NK-92 (cell line): ENCODE results near the gene ACTN4.

Experiments
- DNase-seq: peaks from one replicate; lab custom pipeline; 2025; ENCODE audit not compliant: unreplicated experiment; lab: John Stamatoyannopoulos, UW

ACTN4 gene

DNA sequence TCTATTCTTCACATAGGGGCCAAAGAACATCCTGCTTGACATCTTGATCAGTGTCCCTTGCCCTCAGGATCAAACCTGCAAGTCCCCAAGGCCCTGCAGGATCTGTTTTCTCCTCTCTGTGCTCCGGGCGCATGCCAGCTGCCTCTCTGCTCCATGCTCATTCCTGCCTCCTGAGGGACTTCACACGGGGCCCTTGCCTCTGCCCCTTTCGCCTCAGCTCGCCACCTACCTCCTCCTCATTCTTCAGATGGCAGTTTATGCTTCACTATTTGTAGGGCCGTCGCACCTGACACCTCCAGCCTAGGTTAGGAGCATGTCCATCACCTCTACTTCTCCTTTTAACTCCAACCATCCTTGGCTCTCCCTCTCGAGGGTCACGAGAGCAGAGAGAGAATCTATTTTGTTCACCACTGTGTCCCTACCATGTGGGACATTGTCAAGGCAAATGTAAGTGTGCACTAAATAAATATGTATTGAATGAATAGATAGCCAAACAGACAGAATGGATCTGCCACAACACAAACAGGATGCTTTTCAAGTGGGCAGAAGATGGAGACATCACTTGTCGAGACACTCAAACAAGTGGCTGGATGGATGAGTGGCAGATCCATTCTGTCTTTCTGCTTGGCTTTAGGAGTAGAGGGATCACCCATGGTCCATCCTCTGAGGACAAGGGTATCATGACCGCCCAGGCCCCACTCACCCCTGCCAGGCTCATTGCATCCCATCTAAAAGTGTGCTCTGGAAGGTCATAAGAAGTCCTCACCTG, 29.6 kb downstream of the ACTN4 start:
- no peak for DNase-seq

DNA sequence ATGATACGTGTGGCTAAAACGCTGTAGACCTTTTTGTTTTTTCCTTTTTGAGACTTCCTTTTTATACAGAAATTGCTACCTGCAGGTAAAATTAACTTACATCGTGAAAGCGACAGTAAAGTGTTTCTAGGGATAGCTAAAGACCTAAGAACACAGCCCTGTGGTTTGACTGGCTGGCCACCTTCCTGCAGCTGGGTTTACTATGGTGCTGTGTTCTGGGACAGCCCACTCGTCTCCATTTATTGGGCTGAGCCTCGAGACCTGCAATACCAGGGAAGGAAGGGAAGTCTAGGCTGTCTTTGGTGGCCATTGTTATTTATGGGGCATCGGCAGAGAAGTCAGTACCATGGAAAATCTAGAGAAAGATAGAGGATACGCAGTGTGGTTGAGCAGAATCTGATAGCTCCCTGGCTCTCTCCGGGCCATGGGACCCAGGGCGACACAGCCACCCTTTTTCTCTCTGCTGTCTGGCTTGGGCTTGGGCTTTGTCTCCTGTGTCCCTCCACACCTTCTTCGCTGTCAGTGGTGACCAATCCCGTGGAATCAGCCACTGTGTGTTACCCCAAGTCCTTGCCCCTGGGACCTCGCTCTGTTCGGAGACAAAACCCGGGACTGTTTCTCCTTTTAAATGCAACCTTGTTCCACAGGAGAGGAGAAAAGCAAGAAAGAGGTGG, 30.9 kb downstream of the ACTN4 start:
- DNase-seq = no peak

DNA sequence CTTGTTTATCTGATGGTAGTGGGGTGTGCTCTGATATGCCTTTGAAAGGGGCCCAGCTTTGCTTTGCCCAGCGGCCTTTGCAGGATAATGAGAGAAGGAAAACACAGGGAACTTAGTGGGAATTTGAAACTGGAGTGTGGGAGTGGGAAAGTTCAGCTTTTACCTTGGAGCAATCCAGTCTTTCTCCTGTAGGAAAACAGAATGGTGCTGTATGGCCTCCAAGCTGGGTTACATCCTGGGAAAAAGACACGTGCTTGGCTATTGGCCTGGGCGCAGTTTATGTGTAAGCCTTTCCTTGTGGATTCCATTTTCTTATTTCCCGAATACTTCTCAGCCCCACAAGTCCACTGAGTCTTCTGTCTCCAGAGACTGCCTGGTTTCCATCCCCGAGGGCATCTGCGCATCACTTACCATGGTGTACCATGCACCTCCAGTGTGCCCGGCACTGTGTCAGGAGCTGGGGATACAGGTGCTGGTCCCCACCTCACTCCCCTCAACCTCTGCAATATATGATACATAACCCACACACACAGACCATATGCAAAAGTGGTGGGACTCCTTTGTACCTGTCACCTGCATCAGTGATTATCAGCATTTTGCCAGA, 31.5 kb downstream of the ACTN4 start:
- DNase-seq = no peak

DNA sequence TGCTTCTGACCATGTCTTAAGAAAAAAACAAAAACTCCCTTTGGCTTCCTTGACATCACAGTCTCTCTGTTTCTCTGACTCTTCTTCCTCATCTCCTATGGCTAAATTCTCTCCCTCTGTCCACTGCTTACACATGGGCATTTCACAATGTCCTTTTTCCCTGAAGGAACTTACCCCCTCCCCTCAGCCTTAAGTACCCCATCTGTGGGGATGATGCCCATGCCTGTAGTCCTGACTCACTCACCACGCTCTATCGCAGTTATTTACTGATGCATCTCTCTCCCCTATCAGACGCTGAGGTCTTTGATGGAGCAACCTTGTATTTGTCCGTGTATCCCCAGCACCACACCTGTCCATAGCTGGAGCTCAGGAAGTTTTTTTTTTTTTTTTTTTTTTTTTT, 32.4 kb downstream of the ACTN4 start:
- DNase-seq = no peak

DNA sequence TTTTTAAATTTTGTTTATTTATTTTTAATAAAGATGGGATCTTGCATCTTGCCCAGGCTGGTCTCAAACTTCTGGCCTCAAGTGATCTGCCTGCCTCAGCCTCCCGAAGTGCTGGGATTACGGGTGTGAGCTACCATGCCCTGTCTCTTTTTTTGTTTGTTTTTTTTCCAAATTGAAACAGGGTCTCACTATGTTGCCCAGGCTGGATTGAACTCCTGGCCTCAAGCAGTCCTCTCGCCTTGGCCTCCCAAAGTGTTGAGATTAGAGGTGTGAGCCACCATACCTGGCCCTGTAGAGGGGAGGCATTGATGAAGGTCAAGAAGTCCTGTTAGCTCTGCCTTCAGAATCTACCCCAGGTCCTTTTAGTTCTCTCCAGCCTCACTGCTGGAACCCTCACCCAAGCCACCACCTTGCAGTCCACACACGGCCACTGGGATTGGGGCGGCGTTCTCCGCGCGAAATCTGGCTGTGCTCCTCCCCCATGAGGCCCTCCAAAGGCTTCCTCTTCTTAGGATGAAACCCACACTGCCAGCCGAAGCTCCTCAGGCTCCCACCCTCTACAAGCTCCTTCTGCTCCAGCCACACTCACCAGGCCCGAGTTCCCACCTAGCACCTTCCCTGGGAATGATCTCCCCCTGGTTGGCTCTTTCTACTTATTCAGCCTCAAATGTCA, 34.9 kb downstream of the ACTN4 start:
- DNase-seq = no peak

DNA sequence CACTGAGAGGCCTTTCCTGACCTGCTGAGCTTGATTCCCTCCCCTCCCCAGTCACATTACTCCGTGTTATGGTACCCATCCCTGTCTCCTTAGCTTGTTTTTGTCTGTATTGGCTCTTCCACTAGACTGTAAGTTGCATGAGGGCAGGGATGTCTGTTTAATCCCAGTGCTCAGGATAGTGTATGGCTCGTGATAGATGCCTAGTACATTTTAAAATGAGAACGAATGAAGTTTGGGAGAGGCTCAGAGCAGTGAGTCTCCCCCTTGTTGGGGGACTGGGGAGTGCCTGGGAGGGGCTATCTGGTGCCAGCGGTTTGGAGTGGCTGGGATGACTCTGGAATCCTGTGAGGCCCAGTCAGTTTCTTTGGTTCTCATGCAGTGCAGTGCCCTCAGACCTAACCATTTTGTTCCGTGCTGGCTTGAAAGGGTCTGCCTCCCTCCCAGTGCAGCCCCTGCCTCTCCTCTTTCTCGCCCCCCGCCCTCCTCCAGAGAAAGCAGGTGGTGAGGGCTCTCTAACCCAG, 35.5 kb downstream of the ACTN4 start:
- DNase-seq = no peak

DNA sequence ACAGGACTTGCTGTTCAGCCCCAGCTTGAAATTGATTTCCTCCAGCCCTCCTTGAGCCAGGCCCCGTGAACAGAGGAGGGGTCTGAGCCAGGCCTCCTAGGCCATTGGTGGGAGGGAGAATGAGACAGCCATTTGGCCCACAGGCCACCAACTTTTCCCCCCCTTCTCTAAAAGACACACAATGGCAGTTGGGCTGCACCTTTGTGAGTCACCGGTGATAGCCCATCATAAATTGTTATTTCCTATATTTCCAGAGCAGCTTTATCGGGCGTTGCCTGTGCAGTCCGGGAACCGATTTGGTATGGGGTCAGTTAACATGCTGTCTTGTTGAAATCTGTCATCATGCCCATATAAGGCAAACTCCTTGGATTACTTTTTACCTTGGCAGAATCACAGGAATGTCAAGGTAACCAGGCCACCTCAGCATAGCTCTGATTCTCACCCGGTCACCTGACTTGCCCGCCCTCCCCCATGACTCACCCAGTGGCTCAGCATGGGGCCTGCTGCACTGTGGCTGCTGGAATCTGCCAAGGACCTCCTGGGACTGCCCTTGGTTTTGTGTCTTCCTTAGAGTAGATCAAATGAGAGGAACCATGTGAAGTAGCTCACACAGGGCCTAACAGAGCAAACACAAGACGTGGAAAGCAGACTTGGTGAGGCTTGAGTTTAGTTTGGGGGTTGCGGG, 36.1 kb downstream of the ACTN4 start:
- DNase-seq = no peak

DNA sequence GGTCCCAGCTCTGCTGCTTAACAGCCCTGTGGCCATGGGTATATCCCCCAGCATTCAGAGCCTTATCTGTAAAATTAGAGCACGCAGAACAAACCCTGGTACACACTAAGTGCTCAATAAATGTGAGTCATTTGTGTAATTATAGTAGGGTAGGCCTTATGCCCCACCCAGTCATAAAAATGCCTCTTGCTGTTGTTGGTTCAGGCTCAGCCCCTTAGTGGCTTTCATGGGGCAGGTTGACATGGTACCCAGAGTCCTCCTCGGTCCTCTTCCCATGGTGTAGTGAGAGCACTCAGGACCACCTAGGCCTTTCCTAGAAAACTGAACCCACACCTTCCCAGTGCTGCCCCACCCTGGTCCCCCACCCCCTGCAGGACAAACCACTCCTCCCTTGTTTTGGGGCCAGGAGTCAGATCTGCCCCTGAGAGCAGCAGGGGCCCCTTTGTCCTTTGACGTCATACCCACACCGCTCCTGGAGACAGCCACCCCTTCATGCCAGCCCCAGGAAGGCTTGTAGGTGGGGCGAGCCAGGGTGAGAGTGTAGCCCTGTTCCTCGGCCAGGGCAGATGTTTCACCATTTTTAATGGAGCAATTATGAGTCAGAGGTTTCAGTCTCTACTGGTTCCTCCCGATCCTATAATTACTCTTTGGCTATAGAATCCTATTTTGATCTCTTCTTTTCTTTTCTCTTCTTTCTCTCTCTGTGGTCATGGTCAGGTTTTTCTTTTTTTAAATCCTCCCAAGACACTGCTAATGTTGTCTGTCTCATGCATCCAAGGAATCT, 36.8 kb downstream of the ACTN4 start:
- DNase-seq = no peak

DNA sequence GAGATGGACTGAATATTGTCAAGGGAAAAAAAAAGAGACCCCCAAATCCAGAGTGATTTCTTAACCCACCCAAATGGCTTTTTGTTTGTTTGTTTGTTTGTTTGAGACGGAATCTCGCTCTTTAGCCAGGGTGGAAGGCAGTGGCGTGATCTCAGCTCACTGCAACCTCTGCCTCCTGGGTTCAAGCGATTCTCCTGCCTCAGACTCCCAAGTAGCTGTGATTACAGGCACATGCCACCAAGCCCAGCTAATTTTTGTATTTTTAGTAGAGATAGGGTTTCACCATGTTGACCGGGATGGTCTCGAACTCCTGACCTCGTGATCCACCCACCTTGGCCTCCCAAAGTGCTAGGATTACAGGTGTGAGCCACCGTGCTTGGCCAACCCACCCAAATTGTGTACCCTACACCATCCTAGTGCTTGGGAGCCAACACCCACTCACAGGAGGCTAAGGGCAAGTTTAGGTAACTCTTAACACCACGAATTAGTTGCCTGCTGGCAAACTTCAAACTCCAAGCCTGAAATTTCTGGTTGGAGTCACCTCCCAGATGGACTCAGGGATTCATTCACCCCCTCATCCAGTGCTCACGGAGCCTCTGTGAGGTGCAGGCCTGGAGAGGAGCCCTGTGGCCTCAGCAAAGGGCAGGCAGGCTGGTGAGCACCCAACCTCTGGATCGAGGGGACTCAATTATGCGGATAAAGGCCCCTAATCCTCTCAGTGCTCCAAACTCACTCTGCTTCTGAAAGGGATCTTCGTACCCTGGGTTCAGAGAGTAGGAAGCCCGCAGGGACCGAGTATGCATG, 37.6 kb downstream of the ACTN4 start:
- DNase-seq = no peak

DNA sequence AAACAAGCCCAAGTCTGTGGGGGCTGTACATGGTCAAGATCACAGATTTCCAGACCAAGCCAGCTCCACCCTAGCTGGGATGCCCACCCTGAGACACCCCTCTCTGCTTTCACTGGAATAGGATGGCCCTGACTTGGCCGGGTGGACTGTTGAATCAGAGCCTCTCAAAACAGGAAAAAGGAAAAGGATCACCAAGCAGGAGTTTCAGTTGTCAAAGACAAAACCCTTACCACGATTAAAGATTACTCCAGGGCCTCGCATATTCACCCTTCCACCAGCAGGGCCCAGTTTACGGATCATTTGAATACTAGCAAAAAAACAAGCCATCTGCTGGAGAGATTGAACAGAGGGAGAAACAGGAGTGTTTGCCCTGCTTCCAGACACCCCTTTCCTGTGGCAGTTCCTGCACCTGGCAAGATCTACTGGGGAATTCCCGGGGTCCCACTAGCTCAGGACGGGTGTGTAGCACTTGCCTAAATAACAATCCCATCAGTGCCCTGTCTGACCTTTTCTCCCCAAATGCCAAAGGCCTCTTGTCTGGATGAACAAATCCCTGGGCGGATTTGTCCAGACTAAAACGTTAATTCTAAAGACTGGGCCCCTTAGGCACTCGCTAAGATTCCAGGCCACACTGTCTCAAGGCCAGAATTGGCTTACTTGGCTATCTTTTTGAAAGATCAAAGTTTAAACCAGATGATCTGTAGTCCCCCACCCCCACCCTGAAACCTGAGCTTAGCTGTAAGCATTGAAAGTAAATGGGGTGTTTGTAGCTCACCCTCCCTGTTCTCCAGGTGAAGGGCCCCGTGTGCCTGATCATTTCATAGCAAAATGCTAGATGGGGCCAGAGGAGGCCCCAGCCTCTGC, 38.4 kb downstream of the ACTN4 start:
- no peak for DNase-seq

DNA sequence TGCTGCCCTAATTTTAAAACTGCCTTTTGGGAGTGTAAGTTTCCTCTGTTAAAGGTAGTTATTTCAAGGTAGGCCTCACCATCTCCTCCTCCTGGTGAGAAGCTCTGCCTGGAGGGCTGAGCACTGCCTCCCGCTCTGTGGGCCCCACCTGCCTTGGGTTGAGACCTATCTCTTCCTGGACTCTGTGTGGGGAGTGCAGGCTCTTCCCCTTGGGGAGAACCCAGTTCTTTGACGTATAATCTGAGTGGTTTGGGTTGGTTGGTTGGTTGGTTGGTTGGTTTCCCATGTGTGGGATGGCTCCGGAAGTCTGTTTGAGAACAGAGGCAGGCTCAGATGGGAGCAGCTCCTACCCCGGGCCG, 39.1 kb downstream of the ACTN4 start:
- DNase-seq = no peak

DNA sequence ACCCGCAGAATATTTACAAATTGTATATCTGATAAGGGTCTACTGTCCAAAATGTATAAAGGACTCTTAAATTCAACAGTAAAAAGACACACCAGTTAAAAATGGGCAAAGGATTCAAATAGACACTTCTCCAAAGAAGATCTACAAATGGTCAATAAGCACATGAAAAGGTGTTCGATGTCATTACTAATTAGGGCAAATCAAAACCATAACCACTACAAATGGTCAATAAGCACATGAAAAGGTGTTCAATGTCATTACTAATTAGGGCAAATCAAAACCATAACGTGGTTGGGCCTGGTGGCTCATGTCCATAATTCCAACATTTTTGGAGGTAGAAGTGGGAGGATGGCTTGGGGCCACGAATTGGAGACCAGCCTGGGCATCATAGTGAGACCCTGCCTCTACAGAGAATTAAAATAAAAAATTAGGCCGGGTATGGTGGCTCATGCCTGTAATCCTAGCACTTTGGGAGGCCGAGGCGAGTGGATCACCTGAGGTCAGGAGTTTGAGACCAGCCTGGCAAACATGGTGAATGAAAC, 40.5 kb downstream of the ACTN4 start:
- no peak for DNase-seq

DNA sequence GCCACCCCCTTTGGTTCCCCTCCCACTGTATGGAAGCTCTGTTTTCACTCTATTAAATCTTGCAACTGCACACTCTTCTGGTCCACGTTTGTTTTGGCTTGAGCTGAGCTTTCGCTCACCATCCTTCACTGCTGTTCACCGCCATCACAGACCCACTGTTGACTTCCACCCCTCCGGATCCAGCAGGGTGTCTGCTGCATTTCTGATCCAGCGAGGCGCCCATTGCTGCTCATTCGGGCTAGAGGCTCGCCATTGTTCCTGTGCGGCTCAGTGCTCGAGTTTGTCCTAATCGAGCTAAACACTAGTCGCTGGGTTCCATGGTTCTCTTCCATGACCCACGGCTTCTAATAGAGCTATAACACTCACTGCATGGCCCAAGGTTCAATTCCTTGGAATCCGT, 42.7 kb downstream of the ACTN4 start:
- no peak for DNase-seq

DNA sequence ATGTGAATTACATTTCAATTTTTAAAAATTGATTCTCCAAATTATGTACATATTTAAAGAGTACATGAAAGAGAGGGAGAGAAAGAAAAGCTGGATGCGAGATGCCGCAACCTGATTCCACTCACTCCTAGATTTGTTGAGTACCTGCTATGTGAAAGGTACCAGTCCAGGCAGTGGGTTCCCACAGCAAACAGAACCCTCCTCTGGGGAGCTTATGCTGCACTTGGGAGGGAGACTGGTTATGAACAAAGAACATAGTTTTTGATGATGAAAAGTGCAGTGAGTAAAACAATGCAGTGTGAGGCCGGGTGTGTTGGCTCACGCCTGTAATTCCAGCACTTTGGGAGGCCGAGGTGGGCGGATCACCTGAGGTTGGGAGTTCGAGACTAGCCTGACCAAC, 43.4 kb downstream of the ACTN4 start:
- no peak for DNase-seq

DNA sequence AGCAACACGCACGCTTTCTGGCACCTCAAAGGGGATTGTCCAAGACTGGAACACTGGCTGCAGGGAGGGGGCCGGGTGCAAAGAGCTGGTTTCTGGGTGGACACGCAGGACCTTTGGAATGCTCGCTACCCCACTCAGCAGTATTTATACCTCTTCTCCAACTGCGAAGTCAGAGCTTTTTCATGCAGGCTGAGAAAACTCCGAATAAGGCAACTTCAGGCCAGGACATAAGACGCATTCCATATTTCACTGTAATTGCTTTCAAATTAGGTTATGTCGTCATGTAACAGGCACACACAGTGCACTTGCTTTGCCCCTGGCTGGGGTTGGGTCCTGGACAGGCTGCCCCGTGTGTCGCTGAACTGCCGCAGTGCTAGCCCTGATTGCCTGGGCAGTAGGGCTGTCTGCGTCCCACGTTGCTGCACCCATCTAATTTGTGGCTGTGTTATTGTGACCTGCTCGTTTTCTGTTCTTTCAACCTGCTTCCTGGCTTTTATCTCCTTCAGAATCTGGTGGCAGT, 44.5 kb downstream of the ACTN4 start:
- DNase-seq = no peak

DNA sequence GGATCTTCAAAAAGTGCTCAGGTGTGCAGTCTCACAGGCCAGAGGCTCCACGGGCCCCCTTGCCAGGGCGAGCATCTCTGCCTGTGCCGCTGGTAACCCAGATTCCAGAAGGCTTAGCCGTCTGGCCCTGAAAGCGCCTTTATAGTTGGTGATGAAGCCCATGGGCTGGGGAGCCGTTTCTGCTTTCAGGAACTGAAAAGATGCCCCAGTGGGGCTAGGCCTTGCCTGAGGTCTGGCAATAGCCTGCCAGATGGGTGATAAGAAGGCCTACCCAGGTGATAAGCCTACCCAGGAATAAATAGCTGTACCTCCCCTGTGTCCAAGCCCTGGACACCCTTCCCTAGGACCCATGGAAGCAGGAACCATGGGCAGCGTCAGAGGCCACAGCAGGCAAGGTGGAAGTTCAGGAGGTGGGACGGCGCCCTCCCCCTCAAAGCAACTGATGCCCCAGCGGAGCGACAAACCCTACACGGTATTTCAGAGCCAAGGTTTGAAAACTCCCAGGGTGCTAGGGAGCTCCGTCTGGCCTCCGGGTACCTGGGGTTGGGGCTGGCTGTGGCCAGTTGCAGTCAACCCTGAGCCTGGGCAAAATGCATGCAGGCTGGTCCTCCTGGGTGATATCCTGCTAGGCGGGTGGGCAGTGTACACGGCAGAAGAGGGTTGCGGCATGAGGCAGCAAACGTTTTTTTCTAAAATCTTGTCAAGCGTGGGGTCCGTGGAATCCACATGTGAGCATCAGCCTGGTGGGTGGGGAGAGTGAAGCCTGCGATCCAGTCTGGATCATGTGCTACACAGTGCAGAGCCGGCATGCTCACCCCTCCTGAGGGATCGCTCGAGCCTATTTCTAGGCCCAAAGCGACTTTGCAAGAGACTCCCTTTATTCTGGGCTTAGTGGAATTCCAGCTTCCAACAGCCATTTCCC, 45.3 kb downstream of the ACTN4 start:
- DNase-seq = no peak
